Skeletal muscle cell (primary cell): ENCODE measurements around the gene CCNK.

ENCODE experiments used
- DNase-seq: peaks from one replicate; pipeline ENCODE4 v3.0.0-alpha.2; 2010; ENCODE audit warnings: low read depth
- H3K4me3 ChIP-seq: 2 replicates; pipeline ENCODE4 v1.5.1; 2011; ENCODE audit warnings: low read depth, mild to moderate bottlenecking, control low read depth, low read length, moderate library complexity

Gene CCNK

GRCh38 chr14:99544991-99545390 lies 63.8 kb downstream of the CCNK start:
- no peak overlapping the region for H3K4me3 ChIP-seq
- DNase-seq, result no peak

DNA sequence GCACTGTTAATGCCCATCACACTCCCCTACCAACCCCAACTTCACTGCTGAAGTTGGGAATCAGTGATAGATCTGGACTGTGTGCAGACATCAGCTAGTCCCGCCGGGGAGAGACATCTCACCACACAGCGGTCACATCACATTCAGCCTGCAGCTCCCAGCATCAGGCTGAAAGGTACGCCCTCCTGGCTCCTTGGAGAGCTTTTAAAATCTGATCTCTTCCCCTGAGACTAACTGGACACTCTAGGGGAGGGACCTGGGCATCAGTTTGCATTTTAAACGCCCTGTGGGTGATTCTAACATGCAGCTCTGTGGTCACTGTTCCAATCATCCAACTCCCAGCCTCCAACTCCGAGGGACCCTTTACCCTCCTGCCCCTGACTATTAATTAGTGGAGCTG lies 64.4 kb downstream of the CCNK start:
- DNase-seq, result no peak
- no peak overlapping the region for H3K4me3 ChIP-seq

DNA sequence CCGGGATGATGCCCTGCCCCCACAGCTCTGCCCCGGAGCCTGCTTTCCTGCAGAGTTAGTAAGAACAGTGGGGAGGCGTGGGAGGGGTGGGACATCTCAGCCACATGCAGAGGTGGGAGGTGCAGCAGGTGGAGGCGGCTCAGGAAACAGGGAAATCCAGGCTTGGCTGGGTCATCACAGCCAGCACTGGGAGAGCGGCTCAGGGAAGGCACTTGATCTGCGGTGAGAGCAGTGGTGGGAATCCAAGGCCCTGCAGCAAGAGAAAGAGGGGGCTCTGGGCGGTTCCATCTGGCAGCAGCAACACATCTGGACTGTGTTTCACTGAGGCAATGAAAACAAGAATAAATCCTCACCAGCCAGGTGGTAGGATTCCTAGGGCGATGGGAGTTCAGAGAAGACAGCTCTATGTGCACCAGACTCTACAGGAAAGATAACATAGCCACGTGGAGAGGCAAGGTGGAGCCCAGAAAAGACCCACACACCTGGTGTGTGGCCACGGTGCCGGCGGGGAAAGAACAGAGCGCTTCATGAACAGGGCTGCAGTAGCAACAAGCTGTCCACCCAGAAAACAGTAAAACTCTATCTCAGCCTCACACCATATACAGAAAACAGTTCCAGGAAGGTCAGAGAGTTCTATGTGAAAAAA lies 65.1 kb downstream of the CCNK start:
- no peak for DNase-seq
- H3K4me3 ChIP-seq, result no peak overlapping the region

DNA sequence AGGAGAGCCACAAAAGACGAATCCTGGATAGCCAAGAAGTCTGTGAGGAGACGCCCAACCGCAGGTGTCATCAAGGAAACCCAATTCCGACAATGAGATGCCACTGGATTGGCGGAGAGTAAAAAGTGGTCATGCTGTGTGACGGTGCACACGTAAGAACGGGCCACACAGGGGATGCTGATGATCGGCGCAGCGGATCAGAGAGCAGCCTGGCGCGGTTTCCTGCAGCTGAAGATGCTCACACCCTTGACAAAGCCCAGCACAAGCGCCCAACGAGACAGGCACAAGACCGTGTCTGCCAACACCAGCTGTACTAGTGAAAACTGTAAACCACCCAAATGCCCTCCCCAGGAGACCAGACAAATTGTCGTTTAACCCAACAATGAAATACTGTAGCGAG lies 67.0 kb downstream of the CCNK start:
- DNase-seq, result no peak
- no peak overlapping the region for H3K4me3 ChIP-seq

- DNase-seq, result no peak
Observed at GRCh38 chr14:99548871-99549515, 67.8 kb downstream of the CCNK start.

GRCh38 chr14:99549684-99550083 lies 68.5 kb downstream of the CCNK start:
- no peak overlapping the region for H3K4me3 ChIP-seq
- no peak for DNase-seq

More at GRCh38 chr14:99548871-99549515, 67.8 kb downstream of the CCNK start:
- H3K4me3 ChIP-seq, result no peak overlapping the region

DNA sequence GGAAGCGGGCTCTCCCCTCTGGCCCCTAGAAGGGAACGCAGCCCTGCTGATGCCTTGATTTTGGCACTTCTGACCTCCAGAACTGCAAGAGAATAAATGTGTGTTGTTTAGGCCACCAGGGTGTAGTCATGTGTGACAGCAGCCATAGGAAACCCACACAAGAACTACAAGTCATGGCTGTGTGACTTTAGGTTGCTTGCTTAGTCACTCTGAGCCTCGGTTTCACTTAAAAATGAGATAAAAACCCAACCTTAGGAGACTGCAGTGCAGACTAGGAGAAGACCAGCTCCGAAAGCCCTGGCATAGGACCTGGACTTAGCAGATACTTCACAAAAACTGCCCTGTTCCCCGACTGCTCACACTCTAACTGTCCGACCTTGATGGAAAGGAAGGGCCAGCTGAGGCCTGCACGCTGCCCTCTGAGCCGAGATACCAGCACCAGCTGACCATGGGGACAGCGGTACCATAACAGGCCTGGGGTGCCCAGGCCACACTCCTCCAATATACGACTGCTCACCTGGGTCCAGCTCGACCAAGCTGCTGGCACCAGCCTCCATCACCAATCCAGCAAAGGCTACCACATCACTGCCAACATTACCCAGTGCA lies 69.3 kb downstream of the CCNK start:
- no peak for DNase-seq
- H3K4me3 ChIP-seq, result no peak overlapping the region

- DNase-seq, result no peak
- H3K4me3 ChIP-seq, result no peak overlapping the region
Observed at GRCh38 chr14:99551034-99551922, 70.1 kb downstream of the CCNK start.

DNA sequence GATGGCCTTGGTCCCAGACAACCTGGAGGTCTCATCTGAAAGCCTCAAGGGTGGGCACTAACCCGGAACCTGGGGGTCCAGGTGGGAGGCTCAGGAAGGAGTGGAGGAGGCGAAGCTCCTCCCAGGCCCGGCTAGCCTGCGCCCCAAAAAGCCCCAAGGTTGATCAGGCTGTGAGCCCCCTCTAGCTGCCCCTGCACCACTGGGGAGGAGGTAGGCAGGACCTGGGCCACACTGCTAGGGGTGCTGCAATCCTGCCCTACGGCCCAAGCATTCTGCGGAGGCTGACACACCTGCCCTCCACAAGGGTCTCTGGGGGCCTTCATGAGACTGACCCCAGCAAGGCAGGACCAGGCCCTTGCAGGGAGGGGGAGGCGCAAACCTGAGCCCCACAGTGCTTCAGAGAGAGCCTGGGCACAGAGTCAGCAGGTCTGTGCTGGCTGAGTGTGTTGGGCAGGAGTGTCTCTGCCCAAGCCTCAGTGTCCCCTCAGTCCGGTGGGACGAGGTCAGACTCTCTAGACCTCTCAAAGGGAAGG lies 70.9 kb downstream of the CCNK start:
- no peak for DNase-seq
- no peak overlapping the region for H3K4me3 ChIP-seq

DNA sequence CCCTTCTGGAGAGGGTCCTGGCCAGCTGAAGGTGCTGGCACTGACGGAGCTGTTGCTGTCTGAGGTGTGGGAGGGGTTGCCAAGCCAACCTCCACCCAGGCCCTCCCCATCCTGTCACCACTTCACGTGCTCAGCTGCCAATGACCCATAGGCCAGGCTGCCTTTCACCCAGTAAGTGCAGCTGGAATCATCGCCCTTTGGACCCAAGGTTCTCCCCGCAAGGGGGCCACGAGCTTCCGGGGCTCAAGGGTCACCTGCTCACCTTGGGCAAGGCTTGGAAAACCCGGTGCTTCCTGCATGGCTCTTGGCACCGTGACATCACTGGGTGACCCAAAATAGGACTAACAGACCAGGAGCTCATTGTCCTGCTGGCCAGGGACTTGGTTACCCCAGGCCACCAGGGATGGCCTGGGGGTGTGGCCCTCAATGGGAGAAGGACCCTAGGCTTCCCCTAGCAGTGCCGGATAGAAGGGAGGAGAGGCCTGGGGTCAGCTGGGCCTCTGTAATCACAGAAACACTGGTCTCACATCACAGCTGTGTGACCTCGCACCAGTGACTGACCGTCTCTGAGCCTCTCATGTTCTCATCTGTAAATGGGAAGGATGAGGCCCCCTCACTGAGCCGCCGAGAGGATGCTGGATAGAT lies 71.5 kb downstream of the CCNK start:
- H3K4me3 ChIP-seq, result no peak overlapping the region
- no peak for DNase-seq

GRCh38 chr14:99554184-99554583 lies 73.0 kb downstream of the CCNK start:
- no peak for DNase-seq
- no peak overlapping the region for H3K4me3 ChIP-seq

DNA sequence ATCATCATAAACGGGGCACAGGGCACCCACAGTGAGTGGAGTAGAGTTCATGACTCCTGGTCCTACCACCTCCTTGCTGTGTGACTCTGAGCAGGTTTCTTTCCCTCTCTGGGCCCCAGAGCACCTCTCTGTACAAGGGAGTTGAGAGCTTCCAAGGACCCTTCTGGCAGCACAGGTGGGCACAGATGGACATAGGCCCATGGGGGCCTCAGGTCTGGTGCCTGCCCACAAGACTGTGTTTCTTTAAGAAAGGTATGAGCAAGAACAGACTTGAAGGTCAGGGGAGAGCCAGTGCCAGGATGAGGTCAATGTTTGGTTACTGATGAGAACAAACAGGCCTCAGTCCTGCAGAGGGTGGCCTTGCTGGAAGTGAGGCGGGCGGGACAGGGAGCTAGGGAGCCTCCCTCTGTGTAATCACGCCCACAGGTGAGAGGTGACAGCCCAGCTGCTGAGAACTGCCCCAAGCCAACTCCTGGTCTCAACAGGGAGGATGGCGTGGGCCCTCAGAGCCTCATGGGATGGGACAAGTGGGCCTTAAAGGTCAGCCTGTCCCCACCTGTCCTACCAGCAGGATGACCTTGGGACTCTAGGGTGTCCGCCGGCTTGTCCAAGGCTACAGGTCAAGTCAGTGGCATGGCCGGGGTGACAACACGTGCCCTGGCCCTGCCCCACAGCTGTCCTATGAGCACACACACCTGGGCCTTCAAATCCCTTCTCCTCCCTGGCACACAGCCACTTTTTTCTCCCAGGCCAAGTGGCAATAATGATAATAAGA lies 73.7 kb downstream of the CCNK start:
- H3K4me3 ChIP-seq, result no peak overlapping the region
- DNase-seq, result no peak

GRCh38 chr14:99556134-99556791 lies 75.1 kb downstream of the CCNK start:
- no peak overlapping the region for H3K4me3 ChIP-seq
- DNase-seq, result no peak

DNA sequence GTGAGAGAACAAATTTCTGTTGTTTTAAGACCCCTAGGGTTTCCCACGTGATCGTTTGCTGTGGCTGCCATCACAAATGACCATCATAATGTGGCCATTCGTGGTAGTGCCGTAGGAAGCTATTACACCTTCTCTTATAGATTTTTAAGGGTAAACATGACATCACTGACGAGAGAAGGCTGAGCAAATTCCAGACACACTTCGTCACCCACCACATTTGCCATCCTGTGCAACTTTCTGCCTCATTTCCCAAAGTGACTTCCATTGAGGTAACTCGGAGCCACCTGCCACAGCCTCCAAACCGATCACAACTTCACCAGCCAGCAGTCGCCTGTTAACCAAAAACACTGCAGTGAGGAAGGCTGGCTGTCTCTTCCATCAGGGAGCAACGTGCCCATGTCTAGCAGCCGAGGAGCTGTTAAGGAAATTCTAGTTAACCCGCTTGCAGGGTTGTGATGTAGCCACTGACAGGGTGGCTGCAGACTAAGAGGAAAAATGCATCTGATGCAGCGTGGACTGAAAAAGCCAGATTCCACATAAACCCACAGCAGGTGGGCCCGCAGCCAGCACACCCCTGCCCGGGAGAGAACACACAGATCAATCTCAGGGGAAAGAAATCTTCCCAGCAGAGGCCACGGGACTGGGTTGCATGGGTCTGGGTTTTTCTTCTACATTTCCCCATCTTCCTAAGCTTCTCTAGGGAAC lies 78.2 kb downstream of the CCNK start:
- H3K4me3 ChIP-seq, result no peak overlapping the region
- no peak for DNase-seq

DNA sequence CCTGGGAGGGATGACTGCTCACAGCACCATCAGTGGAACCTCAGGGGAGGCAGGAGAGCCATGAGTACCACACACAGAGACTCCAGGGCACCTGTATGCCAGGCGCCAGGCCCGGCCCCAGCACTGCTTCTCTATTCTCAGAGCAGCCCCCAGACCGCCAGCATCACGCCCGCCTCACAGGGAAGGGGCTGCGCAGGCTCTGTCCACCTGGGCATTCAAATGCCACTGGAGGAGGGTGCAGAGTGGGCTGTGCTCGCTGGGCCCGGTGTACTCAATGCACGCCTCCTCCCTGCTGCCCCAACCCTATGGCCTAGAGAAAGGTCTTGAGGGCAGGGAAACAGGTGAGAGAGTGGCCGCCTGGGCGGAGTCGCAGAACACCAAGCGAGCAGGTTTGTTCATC lies 79.2 kb downstream of the CCNK start:
- no peak overlapping the region for H3K4me3 ChIP-seq
- no peak for DNase-seq

DNA sequence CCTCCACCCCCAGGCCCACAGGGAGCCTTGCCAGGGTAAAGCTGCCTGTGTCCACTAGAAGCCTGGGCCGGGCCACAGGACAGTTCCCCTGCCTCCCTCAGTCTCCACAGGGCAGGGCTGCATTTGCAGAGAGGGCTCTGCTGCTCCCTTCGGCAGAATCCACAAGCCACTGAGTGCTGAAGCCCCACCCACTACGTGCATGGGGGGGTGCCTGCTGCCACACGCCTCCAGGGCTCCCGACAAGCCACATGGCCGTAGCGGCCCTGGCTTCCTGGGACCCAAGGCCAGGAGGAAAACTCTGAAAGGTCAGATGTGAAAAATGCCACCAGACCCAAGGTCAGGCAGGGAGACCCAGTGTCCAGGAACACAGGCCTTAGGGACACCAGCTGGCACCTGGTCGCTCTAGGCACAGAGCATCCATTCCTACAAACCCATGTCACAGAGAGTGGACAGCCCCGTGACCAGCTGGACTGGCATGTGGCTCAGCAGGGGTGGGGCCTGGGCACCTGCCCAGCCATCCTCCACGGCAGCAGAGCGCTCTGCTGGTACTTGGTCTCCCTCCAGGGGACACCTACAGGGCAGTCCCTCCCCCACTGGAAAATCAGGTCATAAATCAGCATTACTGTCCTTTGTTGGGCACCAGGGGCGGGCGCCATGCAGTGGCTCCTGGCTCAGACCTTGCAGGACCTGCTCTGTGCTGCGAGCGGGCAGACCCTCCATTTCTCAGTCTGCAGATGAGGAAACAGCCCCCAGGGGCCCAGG lies 79.9 kb downstream of the CCNK start:
- no peak overlapping the region for H3K4me3 ChIP-seq
- DNase-seq, result no peak

- no peak overlapping the region for H3K4me3 ChIP-seq
- no peak for DNase-seq
Observed at GRCh38 chr14:99561864-99562263, 80.7 kb downstream of the CCNK start.
